Astrocyte (in vitro differentiated cells and primary cell): ENCODE results near the gene JUP. TPM values are rescaled to one million over a fixed set of nuclear protein-coding genes. Genes with fewer than 3 reads are reported as not detected.

Experiments used
- DNase-seq: peaks from one replicate; pipeline ENCODE4 v3.0.0-alpha.2; 2010; ENCODE audit warnings: low read depth
- FAIRE-seq: peaks from 2 replicates; lab custom pipeline; 2011; peaks lifted over from hg19 to GRCh38; lab: Jason Lieb, UNC
- H2AFZ ChIP-seq: 2 replicates; pipeline ENCODE4 v1.6.0; 2012; ENCODE audit warnings: low read depth, low read length, inconsistent platforms
- H3K27ac ChIP-seq: 2 replicates; pipeline ENCODE4 v1.5.1; 2011; ENCODE audit warnings: low read depth, low read length, inconsistent platforms
- H3K27me3 ChIP-seq: 2 replicates; pipeline ENCODE4 v1.6.0; 2011; ENCODE audit warnings: low read length, inconsistent platforms; ENCODE audit not compliant: insufficient read depth
- H3K36me3 ChIP-seq: 2 replicates; pipeline ENCODE4 v1.5.1; 2011; ENCODE audit warnings: low read length, inconsistent platforms; ENCODE audit not compliant: insufficient read depth
- H3K4me1 ChIP-seq: 2 replicates; pipeline ENCODE4 v1.5.1; 2011; ENCODE audit warnings: low read length, inconsistent platforms; ENCODE audit not compliant: insufficient read depth
- H3K4me2 ChIP-seq: 2 replicates; pipeline ENCODE4 v1.6.0; 2012; ENCODE audit warnings: low read length, inconsistent platforms
- H3K4me3 ChIP-seq: 2 replicates; pipeline ENCODE4 v1.5.1; 2011; ENCODE audit warnings: low read depth, mild to moderate bottlenecking, low read length, inconsistent platforms; ENCODE audit not compliant: insufficient read depth
- H3K79me2 ChIP-seq: 2 replicates; pipeline ENCODE4 v1.6.0; 2012; ENCODE audit warnings: mild to moderate bottlenecking, low read length, inconsistent platforms; ENCODE audit not compliant: insufficient read depth
- H3K9ac ChIP-seq: 2 replicates; pipeline ENCODE4 v1.6.0; 2012; ENCODE audit warnings: mild to moderate bottlenecking, low read length, inconsistent platforms
- H3K9me3 ChIP-seq: 2 replicates; pipeline ENCODE4 v1.5.1; 2012; ENCODE audit warnings: low read depth, mild to moderate bottlenecking, low read length, inconsistent platforms; ENCODE audit not compliant: insufficient read depth
- H4K20me1 ChIP-seq: 2 replicates; pipeline ENCODE4 v1.6.0; 2012; ENCODE audit warnings: low read length, inconsistent platforms; ENCODE audit not compliant: insufficient read depth
- H3K27ac Mint-ChIP-seq: one replicate; pipeline ENCODE4 v1.8.0; 2021; ENCODE audit warnings: mild to moderate bottlenecking, mixed read lengths; ENCODE audit not compliant: unreplicated experiment
- H3K27me3 Mint-ChIP-seq: one replicate; pipeline ENCODE4 v1.8.0; 2021; ENCODE audit warnings: low read depth, mixed read lengths; ENCODE audit not compliant: unreplicated experiment
- H3K36me3 Mint-ChIP-seq: one replicate; pipeline ENCODE4 v1.8.0; 2021; ENCODE audit warnings: low read depth, mixed read lengths; ENCODE audit not compliant: unreplicated experiment
- H3K4me1 Mint-ChIP-seq: one replicate; pipeline ENCODE4 v1.8.0; 2021; ENCODE audit warnings: low read depth, mixed read lengths; ENCODE audit not compliant: unreplicated experiment
- H3K4me3 Mint-ChIP-seq: one replicate; pipeline ENCODE4 v1.8.0; 2021; ENCODE audit warnings: mild to moderate bottlenecking, moderate library complexity, mixed read lengths; ENCODE audit not compliant: unreplicated experiment
- H3K9me3 Mint-ChIP-seq: one replicate; pipeline ENCODE4 v1.8.0; 2021; ENCODE audit warnings: mild to moderate bottlenecking, mixed read lengths; ENCODE audit not compliant: unreplicated experiment
- CTCF ChIP-seq: IDR thresholded peaks from 2 replicates; pipeline ENCODE4 v1.5.1; 2011; ENCODE audit warnings: low read depth, mild to moderate bottlenecking, inconsistent platforms, low read length, moderate library complexity; ENCODE audit not compliant: insufficient read depth
- EZH2 ChIP-seq: IDR thresholded peaks from 2 replicates; pipeline ENCODE4 v1.6.1; 2012; ENCODE audit warnings: mild to moderate bottlenecking, low read length, inconsistent platforms; ENCODE audit not compliant: insufficient read depth
- total RNA-seq: library from RNA; stranded (reverse); gene quantifications from 2 replicates; pipeline ENCODE4 v1.2.1, GENCODE V29; 2021

The JUP gene
- total RNA-seq, 1 donor from 2014 or later: 236 TPM

DNA sequence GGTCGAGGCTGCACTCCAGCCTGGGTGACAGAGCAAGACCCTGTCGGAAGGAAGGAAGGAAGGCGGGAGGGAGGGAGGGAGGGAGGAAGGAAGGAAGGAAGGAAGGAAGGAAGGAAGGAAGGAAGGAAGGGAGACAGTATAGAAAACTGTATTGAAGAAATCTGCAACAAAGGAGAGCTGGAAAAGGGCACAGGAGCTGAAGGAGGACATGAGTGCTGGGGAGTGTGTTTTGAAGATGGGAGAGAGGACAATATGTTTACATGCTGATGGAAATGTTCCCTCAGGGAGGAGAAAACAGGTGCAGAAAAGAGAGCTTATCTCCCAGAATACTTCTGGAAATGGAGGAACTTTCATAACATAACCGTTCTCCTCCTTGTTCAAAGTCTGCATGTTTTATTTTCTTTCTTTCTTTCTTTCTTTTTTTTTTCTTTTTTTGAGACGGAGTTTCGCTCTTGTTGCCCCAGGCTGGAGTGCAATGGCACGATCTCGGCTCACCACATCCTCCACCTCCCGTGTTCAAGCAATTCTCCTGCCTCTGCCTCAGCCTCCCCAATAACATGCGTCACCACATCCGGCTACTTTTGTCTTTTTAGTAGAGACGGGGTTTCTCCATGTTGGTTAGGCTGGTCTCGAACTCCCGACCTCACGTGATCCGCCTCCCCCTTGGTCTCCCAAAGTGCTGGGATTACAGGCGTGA, 49.4 kb downstream of the JUP start:
- no peaks in the 10 kb centered on the region for H3K36me3 Mint-ChIP-seq
- peaks cover 40% of the 10 kb centered on the region for H3K27me3 ChIP-seq
- H3K9me3 ChIP-seq: no peaks in the 10 kb centered on the region
- H3K4me3 Mint-ChIP-seq: no peak overlapping the region
- H3K27ac Mint-ChIP-seq: no peak overlapping the region
- DNase-seq (no peak), FAIRE-seq (no peak)
- no peak overlapping the region for H2AFZ ChIP-seq
- H3K27ac ChIP-seq: no peak overlapping the region
- no peaks in the 10 kb centered on the region for H3K79me2 ChIP-seq
- H3K4me1 Mint-ChIP-seq: peaks cover 2% of the 10 kb centered on the region
- no peak overlapping the region for H3K4me3 ChIP-seq
- no peaks in the 10 kb centered on the region for H4K20me1 ChIP-seq
- H3K27me3 Mint-ChIP-seq: peaks cover 37% of the 10 kb centered on the region
- H3K36me3 ChIP-seq: no peaks in the 10 kb centered on the region
- no peak for TF ChIP-seq EZH2
- no peak for TF ChIP-seq CTCF
- no peak overlapping the region for H3K4me2 ChIP-seq
- no peak overlapping the region for H3K9ac ChIP-seq
- H3K4me1 ChIP-seq: peaks cover 20% of the 10 kb centered on the region
- H3K9me3 Mint-ChIP-seq: no peaks in the 10 kb centered on the region

DNA sequence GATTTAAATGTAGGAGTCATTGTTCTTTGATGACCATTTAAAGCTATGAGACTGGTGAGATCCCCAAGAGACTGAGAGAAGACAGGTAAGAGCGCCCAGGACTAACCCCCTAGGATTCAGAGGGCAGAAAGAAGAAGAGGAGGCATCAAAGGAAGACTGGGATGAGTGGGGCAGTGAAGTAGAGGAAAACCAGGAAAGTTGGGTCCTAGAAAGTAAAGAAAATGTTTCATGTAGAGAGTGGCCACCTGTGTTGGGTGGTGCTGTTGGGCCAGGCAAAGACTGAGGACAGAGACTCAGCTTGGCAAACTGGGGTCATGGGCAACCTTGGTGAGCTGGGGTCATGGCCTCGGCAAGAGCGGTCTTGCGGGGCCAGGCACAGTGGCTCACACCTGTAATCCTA, 50.8 kb downstream of the JUP start:
- Histone ChIP-seq H2AFZ (no peak overlapping the region), H4K20me1 (no peaks in the 10 kb centered on the region), H3K9ac (no peak overlapping the region), H3K79me2 (no peaks in the 10 kb centered on the region), H3K4me3 (no peak overlapping the region), H3K27ac (no peak overlapping the region), H3K27me3 (peaks cover 49% of the 10 kb centered on the region), H3K36me3 (no peaks in the 10 kb centered on the region), H3K4me1 (peaks cover 20% of the 10 kb centered on the region), H3K9me3 (no peaks in the 10 kb centered on the region), H3K4me2 (no peak overlapping the region)
- DNase-seq (no peak), FAIRE-seq (no peak)
- Mint-ChIP-seq H3K4me1 (peaks cover 2% of the 10 kb centered on the region), H3K36me3 (no peaks in the 10 kb centered on the region), H3K9me3 (no peaks in the 10 kb centered on the region), H3K27me3 (peaks cover 49% of the 10 kb centered on the region), H3K4me3 (peak overlapping the region; percentile 21), H3K27ac (peak overlapping the region; percentile 58)
- TF ChIP-seq EZH2 (no peak), CTCF (no peak)

GRCh38 chr17:41734949-41735313, 51.6 kb downstream of the JUP start:
- no peaks in the 10 kb centered on the region for H3K9me3 Mint-ChIP-seq
- TF ChIP-seq CTCF (no peak), EZH2 (no peak)
- Histone ChIP-seq H3K27me3 (peaks cover 56% of the 10 kb centered on the region), H3K9me3 (no peaks in the 10 kb centered on the region), H3K9ac (no peak overlapping the region), H3K79me2 (no peaks in the 10 kb centered on the region), H3K36me3 (no peaks in the 10 kb centered on the region), H3K27ac (no peak overlapping the region), H4K20me1 (no peaks in the 10 kb centered on the region), H3K4me2 (peak overlapping the region; percentile 87), H2AFZ (peak overlapping the region; percentile 78), H3K4me1 (peaks cover 19% of the 10 kb centered on the region), H3K4me3 (peak overlapping the region; percentile 45)
- FAIRE-seq (no peak), DNase-seq (no peak)
- peaks cover 2% of the 10 kb centered on the region for H3K4me1 Mint-ChIP-seq
- no peak overlapping the region for H3K27ac Mint-ChIP-seq
- H3K4me3 Mint-ChIP-seq: peak overlapping the region; percentile 81
- H3K36me3 Mint-ChIP-seq: no peaks in the 10 kb centered on the region
- peaks cover 57% of the 10 kb centered on the region for H3K27me3 Mint-ChIP-seq
